Measurements from ENCODE around the gene PHEX.
A peak's percentile ranks its signal among the peaks of the same experiment; 100 is the strongest.

Gene PHEX

DNA sequence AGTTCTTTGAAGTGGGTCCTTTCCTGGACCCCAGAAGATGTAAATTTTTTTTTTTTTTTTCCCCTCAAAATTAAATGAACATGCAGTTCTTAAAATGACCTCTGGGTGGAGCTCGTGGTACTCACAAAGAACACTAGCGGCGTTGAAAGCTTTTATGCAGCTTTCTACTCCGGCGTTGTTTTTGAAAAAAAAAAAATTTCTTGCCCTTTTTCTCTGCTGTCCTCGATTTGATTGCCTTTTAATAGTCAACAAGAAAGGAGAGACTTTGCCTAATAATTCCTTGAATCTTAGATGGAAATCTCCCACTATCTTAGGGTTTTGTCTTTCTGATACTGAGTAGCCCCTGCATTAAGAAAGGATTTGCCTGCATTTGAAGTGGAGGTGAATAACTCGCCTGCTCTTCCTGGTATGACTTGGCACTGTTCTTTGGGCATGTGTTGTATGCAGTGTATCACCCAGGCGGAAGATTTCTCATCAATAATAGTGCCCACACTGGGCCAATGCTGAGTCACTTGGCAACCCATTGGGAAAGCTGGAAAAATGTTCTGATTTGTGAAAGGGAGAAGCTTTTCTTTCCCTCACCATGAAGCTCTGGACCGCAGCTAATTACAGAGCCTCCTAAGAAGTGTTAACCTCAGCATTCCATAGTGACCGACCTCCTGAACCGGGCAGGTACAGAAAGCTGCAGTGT, 104.0 kb downstream of the PHEX start:
- Histone ChIP-seq H3K36me3 (ENCODE audit: control insufficient read depth, low read length) (no peaks in the 10 kb centered on the region), H3K4me2 (ENCODE audit: low read length) (no peak overlapping the region), H3K27ac (ENCODE audit: low read depth, low read length) (no peak overlapping the region), H3K4me1 (ENCODE audit: control insufficient read depth, low read length) (no peaks in the 10 kb centered on the region), H3K4me3 (ENCODE audit: low read length) (no peak overlapping the region), H3K79me2 (ENCODE audit: control insufficient read depth, low read length) (no peaks in the 10 kb centered on the region), H3K9me3 (ENCODE audit: control insufficient read depth, insufficient read depth, low read length) (no peaks in the 10 kb centered on the region), H3F3A (ENCODE audit: control insufficient read depth, insufficient read depth) (no peaks in the 10 kb centered on the region), H3K9me2 (replicated peaks; ENCODE audit: control insufficient read depth, low read length) (no peaks in the 10 kb centered on the region), H4K20me1 (ENCODE audit: control insufficient read depth, insufficient read depth, low read depth, low read length) (no peaks in the 10 kb centered on the region), H3K27me3 (ENCODE audit: control insufficient read depth, low read length) (no peaks in the 10 kb centered on the region)
- TF ChIP-seq EZH2phosphoT487 (IDR thresholded peaks at IDR 0.05; ENCODE audit: borderline replicate concordance, low read length) (no peak), CTCF (IDR thresholded peaks at IDR 0.05; ENCODE audit: low read depth, low read length, poor library complexity, severe bottlenecking) (peak; percentile 54)

GRCh38 chrX:22136711-22137110, 104.6 kb downstream of the PHEX start:
- Histone ChIP-seq H3K27ac (ENCODE audit: low read depth, low read length) (no peak overlapping the region), H3K79me2 (ENCODE audit: control insufficient read depth, low read length) (no peaks in the 10 kb centered on the region), H3K9me2 (replicated peaks; ENCODE audit: control insufficient read depth, low read length) (no peaks in the 10 kb centered on the region), H3K4me3 (ENCODE audit: low read length) (no peak overlapping the region), H3K27me3 (ENCODE audit: control insufficient read depth, low read length) (no peaks in the 10 kb centered on the region), H3F3A (ENCODE audit: control insufficient read depth, insufficient read depth) (no peaks in the 10 kb centered on the region), H3K9me3 (ENCODE audit: control insufficient read depth, insufficient read depth, low read length) (no peaks in the 10 kb centered on the region), H3K36me3 (ENCODE audit: control insufficient read depth, low read length) (no peaks in the 10 kb centered on the region), H4K20me1 (ENCODE audit: control insufficient read depth, insufficient read depth, low read depth, low read length) (no peaks in the 10 kb centered on the region), H3K4me1 (ENCODE audit: control insufficient read depth, low read length) (no peaks in the 10 kb centered on the region), H3K4me2 (ENCODE audit: low read length) (no peak overlapping the region)
- no peak for TF ChIP-seq EZH2phosphoT487 (IDR thresholded peaks at IDR 0.05; ENCODE audit: borderline replicate concordance, low read length)
- TF ChIP-seq CTCF (IDR thresholded peaks at IDR 0.05; ENCODE audit: low read depth, low read length, poor library complexity, severe bottlenecking) = no peak

GRCh38 chrX:22139822-22140221, 107.7 kb downstream of the PHEX start:
- Histone ChIP-seq H3K4me1 (ENCODE audit: control insufficient read depth, low read length) (no peaks in the 10 kb centered on the region), H3K27me3 (ENCODE audit: control insufficient read depth, low read length) (no peaks in the 10 kb centered on the region), H3K27ac (ENCODE audit: low read depth, low read length) (no peak overlapping the region), H3K36me3 (ENCODE audit: control insufficient read depth, low read length) (no peaks in the 10 kb centered on the region), H3F3A (ENCODE audit: control insufficient read depth, insufficient read depth) (no peaks in the 10 kb centered on the region), H3K79me2 (ENCODE audit: control insufficient read depth, low read length) (no peaks in the 10 kb centered on the region), H3K9me3 (ENCODE audit: control insufficient read depth, insufficient read depth, low read length) (no peaks in the 10 kb centered on the region), H4K20me1 (ENCODE audit: control insufficient read depth, insufficient read depth, low read depth, low read length) (no peaks in the 10 kb centered on the region), H3K4me3 (ENCODE audit: low read length) (no peak overlapping the region), H3K9me2 (replicated peaks; ENCODE audit: control insufficient read depth, low read length) (no peaks in the 10 kb centered on the region), H3K4me2 (ENCODE audit: low read length) (no peak overlapping the region)
- TF ChIP-seq EZH2phosphoT487 (IDR thresholded peaks at IDR 0.05; ENCODE audit: borderline replicate concordance, low read length) = no peak
- TF ChIP-seq CTCF (IDR thresholded peaks at IDR 0.05; ENCODE audit: low read depth, low read length, poor library complexity, severe bottlenecking) = no peak
